PC-9 (cell line): ENCODE measurements around the gene PLCB3.

Experiments
- CTCF ChIP-seq: fragments of 200-600 bp; sonication (generic); conservative IDR thresholded peaks from 2 replicates; pipeline ENCODE4 v1.6.1; 2017; ENCODE audit warnings: mixed run types, antibody characterized with exemption, mild to moderate bottlenecking, moderate library complexity
- EZH2 ChIP-seq: fragments of 200-600 bp; sonication (generic); IDR thresholded peaks from 2 replicates; pipeline ENCODE4 v1.8.0; 2017; ENCODE audit warnings: antibody characterized with exemption, low read depth

GRCh38 chr11:64297699-64298358, 46.5 kb downstream of the PLCB3 start:
- TF ChIP-seq EZH2 (no peak), CTCF (no peak)
